GM21786 (cell line): Measurements from ENCODE around the gene BEGAIN.

Experiments
- ATAC-seq: cut with Tn5 transposase; IDR thresholded peaks from one replicate; pipeline ENCODE4 v1.9.1; 2021; ENCODE audit not compliant: unreplicated experiment

Gene BEGAIN

DNA sequence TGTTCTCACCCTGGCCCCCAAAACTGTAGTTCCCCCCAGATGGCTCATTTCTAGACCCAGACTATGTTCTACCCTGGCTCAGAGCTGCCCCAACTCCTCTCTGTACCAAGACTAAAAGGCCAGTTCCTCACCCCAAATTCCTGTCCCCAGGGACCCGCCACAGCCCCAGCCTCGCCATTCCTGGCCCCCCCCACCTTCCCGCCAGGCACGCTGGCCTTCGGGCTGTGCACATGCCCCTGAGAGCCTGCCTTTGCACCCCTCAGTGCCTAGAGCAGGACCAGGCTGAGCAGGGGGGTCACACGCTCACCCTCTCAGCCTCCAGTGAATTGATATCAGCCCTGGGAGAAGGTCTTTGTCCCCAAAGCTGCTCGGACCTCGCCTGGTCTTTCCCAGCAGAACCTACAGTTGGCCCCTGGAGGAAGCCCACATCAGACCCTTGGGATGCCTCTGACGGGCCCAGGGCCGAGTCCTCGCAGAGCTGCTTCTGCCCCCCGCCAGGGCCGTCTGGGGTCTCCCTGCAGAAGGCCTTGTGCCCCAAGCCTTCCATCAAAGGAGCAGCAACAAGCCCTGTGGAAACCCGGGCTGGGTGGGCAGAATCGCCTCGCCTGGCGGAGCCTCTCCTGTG is 32.4 kb downstream of the BEGAIN start:
- no peak for ATAC-seq

DNA sequence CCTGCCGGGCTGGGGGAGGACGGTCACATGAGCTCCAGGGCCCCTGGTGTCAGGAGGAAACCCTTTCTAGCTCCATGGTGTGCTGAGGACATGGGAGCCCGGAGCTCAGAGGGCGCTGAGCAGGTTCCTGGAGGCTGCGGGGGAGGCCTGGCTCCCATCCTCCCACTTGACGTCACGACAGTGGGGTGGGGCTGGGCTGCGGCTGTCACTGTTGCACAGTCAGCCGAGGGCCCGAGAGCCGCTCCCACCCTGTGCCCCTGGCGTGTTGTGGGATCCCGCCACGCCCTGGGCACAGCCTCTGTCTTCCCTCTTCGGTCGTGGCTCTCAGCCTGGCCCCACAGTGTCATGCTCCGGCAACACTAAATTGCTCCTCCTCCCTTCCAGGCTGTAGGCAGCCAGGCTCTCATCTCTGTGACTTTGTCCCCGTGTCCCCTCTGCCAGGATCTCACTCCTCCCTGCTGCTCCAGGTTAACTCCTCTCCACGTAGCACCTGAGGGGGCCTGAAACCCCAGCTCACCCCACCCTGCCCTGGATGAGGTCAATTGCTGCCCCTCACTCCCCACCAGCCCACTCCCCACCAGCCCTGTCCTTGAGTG is 33.0 kb downstream of the BEGAIN start:
- ATAC-seq = no peak

DNA sequence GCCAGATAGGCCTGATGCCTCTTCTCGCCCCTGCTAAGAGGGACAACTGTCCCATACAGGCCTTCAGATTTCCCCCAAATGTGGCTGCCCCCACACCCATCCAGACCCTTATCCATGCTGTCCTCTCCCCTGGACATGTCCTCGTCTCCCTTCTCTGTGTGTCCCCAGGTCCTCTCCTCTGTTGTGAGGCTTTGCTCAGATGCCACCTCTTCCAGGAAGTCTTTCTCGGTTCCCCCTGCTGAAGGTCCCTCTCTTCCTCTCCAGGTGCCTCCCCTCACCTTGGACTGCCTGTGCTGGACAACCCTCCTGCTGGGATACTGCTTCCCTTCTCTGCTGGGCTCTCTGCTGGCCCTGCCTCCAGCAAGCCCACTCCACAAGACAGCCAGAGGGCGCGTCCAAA is 33.7 kb downstream of the BEGAIN start:
- no peak for ATAC-seq

- no peak for ATAC-seq
These were observed 34.6 kb downstream of the BEGAIN start for GRCh38 chr14:100552524-100553125.

DNA sequence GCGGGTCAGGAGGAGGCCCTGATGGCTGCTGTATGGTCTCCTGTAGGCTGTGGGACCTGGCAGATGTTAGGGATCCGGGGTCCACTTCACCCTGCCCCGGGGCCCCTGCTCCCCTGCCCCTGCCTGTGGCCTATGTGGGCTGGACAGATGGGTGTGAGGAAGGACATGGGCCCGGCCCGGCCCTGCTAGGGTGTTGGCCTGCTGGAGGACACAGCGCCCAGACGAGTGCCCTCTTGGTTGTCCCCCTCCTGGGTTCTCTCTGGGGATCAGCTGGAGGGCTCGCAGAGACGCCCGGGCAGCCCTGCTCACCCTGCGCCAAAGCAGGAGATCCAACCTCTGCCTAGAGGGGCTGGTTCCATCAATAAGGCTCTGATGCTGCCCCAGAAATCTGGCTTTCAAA is 36.2 kb downstream of the BEGAIN start:
- no peak for ATAC-seq

DNA sequence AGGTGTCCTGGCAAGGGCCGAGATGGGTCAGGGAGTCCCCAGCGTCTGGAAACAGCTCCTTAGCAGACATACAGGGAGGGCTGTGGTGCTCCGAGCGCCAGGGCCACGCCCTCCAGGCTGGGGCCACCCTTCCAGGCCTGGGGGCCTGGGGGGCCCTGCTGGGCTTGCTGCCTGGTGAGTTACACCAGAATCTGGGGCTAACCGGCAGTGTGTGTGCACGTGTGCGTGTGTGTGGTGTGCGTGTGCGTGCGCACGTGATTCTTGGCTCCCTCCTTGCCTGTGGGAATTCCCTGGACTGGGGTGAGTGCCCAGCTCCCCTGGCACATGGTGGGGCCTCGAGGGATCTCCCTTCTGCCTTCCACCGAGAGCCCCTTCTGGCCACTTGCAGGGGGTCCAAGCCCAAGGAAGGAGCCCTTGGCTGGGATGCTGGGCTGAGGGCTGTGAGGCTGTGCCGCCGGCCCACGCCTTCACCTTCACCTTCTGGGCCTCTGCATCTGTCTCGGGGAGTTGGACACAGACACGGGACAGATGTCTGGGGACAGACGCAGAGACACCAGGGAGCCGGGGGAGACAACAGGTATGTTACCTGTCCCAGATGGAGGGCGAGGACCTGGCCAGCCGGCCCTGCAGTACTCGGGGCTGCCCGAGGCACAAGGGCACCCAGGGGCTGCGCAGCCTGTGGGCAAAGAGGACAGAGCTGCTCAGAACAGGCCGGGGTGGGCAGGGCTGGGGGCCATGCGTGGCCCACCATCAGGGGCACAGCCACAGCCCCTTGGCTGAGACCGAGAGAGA is 37.2 kb downstream of the BEGAIN start:
- ATAC-seq = no peak

GRCh38 chr14:100548939-100549338 is 38.3 kb downstream of the BEGAIN start:
- no peak for ATAC-seq

- ATAC-seq = no peak
These were observed 38.9 kb downstream of the BEGAIN start for GRCh38 chr14:100548295-100548655.

DNA sequence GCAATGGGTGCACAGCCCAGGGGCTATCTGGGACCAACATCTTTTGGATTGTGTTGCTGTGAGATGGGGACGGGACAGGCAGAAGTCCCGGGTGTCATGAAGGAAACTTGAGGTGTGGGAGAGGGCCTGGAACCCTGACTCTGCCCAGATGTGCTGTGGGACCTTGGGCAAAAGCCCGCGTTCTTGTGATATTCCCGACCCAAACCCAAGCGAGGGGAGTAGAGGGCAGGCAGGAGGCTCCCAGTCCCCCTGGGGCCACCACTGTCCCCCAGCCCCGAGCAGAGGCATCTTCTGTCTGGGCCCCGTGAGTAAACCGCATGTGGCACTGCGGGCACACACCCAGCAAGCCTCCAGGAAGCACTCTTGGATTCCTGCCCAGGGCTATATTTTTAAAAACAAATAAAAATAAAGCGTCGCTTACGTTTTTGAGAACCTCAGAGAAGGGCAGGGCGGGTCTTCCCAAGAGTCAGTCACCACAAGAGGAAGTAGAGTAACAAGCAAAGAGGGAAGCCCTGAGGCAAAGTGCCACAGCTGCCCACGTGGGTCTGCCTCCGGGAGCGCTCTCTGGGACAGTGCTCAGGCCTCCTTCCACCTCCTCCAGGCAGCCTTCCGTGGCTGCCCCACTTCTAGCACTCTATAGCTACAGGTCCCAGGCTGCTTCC is 39.5 kb downstream of the BEGAIN start:
- no peak for ATAC-seq

DNA sequence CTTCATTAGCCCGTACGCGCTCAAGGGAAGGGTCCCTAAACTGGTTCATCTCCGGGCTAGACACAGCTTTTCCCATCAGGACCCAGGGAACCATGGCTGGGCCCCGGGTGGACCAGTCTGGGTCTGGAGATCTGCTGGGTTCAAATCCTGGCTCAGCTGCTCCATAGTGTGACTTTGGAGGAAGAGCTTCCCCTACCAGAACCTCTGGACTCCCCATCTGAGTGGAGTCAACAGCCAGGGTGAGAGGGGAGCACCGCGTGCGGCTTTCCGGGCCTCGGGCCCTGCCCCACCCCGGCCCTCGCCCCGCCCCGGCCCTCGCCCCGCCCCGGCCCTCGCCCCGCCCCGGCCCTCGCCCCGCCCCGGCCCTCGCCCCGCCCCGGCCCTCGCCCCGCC is 41.2 kb downstream of the BEGAIN start:
- ATAC-seq = no peak

GRCh38 chr14:100545359-100545758 is 41.9 kb downstream of the BEGAIN start:
- no peak for ATAC-seq

GRCh38 chr14:100544506-100545141 is 42.6 kb downstream of the BEGAIN start:
- ATAC-seq = no peak

- no peak for ATAC-seq
These were observed 43.5 kb downstream of the BEGAIN start for GRCh38 chr14:100543471-100544455.

DNA sequence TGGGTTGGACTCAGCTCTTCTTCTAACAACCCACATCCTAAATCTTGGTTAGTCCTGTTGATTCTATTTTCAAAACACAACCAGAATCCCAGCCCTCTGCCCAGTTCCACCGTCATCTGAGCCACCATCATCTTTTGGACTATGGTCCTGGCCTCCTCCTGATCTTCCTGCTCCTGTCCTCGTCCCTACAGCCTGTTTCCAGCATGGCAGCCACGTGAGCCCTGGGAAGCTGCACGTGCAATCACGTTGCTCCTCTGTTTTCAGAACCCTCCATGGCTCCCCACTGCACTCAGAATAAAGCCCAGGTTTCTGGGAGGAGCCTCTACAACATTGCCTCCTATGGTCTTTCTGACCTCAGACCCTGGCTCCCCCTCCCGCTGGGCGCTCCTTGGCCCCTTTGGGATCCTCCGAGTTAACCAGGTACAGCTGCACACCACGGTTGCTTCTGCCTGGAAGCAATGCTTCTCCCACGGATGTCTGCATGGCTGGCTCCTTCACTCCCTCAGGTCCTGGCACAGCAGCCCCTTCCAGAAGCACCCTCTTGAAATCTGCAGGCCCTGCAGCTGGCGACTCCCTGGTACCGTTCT is 44.5 kb downstream of the BEGAIN start:
- ATAC-seq = no peak

DNA sequence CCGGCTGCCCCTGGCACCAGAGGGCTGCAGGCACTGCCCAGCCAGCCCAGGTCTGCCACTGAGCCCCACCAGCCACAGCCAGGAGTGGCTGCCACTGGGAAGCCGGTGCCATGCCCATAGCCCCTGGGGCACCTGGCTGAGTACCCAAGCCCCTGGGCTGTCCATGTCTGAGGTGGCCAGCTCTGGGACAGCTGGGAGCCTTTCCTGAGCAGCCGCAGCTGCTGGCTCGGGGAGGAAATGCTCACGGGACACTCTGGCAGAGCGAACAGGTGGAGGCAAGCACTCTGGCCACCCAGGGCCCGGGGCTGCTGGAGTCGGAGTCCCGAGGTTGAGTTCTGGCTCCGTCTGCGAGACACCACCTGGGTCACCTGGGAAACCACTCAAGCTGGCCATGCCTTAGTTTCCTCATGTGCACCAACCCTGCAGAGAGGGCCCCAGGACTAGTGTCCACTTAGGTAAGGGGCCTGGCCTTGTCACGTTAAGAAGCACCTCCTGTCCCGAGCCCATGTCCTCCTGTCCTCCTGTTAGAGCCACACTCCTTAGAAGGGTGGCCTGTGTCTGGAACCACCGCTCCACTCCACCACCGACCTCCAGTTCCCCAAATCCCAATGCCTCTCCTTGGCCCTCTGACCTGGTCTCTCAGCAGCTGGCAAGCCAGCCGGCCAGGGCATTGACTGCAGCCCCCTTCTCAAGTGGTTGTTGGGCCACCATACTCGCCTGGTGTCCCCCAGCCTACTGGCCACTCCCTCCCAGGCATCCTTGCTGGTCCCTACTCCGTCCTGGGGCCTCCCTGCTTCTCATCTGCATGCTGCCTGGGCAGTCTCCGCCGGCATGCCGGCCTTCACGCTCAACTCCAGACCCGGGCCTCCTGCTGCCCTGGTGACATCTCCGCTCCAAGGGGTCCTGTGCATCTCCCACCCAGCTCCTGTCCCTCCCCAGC is 45.3 kb downstream of the BEGAIN start:
- ATAC-seq = no peak

DNA sequence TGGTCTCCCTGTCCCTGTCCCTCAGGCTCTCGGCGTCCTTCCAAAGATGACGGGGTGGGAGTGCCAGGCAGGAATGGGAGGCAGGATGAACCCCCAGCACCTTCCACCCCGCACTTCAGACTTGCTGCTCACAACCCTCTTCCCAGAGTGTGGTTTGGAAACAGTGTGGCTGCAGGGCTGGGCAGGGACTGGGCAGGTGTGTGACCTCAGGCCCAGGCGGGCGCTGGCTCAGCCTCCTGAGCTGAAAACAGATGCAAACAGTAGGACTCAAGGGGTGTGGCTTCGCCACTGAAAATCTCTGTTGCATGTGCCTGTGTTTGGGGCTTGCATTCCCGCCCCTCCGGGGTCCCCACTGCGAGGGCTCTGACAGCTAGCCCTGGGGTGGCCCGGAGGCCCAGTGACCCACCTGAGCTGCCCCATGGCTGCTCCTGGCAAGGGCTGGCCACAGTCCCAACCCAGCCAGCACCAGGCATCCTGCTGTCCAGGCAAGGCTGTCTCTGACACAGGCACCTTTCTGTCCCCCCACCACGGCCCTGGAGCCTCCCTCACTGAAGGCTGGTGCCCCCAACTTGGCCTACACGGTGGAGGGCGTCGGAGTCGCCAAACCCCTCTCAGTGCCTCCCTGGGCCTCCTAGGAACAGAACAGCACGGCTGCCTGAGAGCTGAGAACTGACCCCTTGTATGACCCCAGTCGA is 46.1 kb downstream of the BEGAIN start:
- ATAC-seq = no peak

GRCh38 chr14:100540141-100540925 is 46.9 kb downstream of the BEGAIN start:
- ATAC-seq = no peak
